ENCODE results near the gene ATXN10. TPM values are rescaled to one million over a fixed set of nuclear protein-coding genes. Genes with fewer than 3 reads are reported as not detected.

Gene ATXN10
- total and polyA plus RNA-seq, 2 of the 13 experiments (the other 11 are each of a cell fraction or from before 2014, with no cell fraction given): 60.1 to 194 TPM

DNA sequence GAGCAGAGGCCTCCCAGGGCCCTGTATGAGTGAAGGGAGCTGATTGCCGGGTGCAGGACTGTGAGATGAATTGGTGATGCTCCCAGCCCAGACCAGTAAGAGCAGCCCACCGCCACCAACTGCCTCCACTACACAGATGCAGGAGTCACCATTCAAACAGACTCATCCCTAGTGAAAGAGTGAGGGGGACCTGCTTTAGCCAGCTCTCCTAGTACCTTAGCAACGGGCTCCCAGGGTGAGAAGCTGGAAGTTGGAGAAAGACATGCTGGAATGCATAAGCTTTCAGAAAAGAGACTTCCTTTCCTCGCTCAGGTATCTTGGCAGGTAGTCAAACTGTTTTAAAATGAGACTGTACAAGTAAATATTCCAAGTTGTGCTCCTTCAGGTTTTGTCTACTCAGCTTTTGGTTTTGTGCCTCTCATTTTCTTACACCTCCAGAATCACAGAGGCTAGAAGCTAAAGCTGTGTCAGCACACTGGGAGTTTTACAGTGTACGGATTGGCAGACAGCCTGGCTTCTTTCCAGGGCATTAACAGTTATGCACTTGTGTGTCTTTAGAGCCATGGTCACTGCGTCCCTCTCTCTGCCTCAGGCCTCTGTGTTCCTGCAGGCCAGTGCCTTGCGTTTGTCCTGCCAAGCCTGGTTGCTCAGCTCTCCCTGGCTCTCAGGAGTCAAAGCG lies 146.2 kb downstream of the ATXN10 start:
- in situ Hi-C loops (cut with HindIII; ENCODE audit: extremely low pct_ligation_motif_present, low pct_unique_long_range_greater_than_20kb): no loop called here
- intact Hi-C loops (cut with micrococcal nuclease; ENCODE audit: unreplicated experiment): no loop called here
- FAIRE-seq (no peak), ATAC-seq (peak; percentile 71), DNase-seq (ENCODE audit: low spot score) (peak; percentile 16)
- CTCF ChIA-PET (ENCODE audit: low intra/inter-chr PET ratio, low total read pairs): no interaction called here
- Histone ChIP-seq H3K4me2 (ENCODE audit: low read depth, low read length) (peak overlapping the region; percentile 45), H3K27me3 (ENCODE audit: control insufficient read depth in 1 of 2, insufficient read depth in 2 of 2, low read length in 2 of 2) (no peaks in the 10 kb centered on the region; a peak in 1 of 5 replicates), H3K4me3 (replicated peaks in 1 of 3; ENCODE audit: insufficient read depth in 1 of 3, low read depth in 2 of 3, low read length in 3 of 3) (no peak overlapping the region), H2AFZ (ENCODE audit: low read length) (no peak overlapping the region), H3K36me3 (replicated peaks in 1 of 2; ENCODE audit: control insufficient read depth in 1 of 2, insufficient read depth in 2 of 2, low read length in 2 of 2) (peaks cover 2 to 27% of the 10 kb centered on the region in 2 experiments), H3K79me2 (ENCODE audit: insufficient read depth, low read length) (no peaks in the 10 kb centered on the region), H3K27ac (ENCODE audit: extremely low read length, insufficient read depth, low read length) (peak overlapping the region; percentile 53), H3K9me3 (ENCODE audit: low read length) (no peaks in the 10 kb centered on the region), H3K9ac (ENCODE audit: insufficient read depth, low read depth, low read length) (no peak overlapping the region), H3K4me1 (ENCODE audit: insufficient read depth, low read length) (peaks cover 25% of the 10 kb centered on the region), H4K20me1 (ENCODE audit: insufficient read depth, low read length) (no peaks in the 10 kb centered on the region)
- WGBS (ENCODE audit: low lambda C conversion rate): 78% methylated on average over 6 of the region's 8 CpGs
- no TSS peak for BruUV-seq (replicated peaks)
- TF ChIP-seq MAFF (IDR thresholded peaks at IDR 0.05; ENCODE audit: low read depth, low read length): peak; percentile 59
- TF ChIP-seq, protein P1, sequence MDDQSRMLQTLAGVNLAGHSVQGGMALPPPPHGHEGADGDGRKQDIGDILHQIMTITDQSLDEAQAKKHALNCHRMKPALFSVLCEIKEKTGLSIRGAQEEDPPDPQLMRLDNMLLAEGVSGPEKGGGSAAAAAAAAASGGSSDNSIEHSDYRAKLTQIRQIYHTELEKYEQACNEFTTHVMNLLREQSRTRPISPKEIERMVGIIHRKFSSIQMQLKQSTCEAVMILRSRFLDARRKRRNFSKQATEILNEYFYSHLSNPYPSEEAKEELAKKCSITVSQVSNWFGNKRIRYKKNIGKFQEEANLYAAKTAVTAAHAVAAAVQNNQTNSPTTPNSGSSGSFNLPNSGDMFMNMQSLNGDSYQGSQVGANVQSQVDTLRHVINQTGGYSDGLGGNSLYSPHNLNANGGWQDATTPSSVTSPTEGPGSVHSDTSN (CRISPR knock-in tag; IDR thresholded peaks at IDR 0.05; ENCODE audit: borderline replicate concordance): no peak
- TF ChIP-seq MAFK (conservative IDR thresholded peaks at IDR 0.05 in 1 of 2, IDR thresholded peaks at IDR 0.05 in 1 of 2; ENCODE audit: low read length in 2 of 2): peak; percentile 57 to 62
- POLR2A ChIA-PET: no interaction called here

DNA sequence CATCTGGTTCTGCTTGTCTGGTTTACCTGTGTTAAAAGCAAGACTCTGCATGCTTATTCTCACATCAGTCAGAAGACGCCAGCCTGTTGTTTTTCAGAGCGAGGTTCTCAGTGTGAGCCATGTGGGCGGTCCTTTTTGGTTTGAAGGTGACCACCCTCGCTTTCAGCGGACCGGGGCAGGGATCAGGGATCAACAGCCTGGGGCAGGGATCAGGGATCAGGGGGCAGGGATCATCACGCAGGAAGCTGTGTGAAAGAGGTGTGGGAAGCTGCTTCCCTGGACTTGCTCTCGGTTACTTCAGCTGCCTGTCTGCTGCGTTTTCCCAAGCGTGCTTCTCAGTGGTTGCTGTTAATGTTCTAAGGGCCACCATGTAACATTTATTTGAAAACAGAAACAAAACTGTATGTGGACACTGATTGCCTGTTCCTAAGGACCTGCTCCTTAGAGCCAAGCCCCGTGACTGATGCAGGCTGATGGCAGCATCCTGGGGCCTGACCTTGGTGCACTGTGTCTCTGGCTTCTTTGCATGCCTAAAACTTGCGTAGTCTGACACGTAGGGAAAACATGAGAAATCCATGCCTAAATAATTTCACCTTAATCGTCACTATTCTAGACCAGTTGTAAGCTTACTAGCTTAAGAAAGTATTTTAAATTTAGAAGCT lies 146.9 kb downstream of the ATXN10 start:
- FAIRE-seq: no peak
- H4K20me1 ChIP-seq (ENCODE audit: insufficient read depth, low read length): no peaks in the 10 kb centered on the region
- WGBS (ENCODE audit: low lambda C conversion rate): 66% methylated on average over 11 of the region's 14 CpGs
- peak overlapping the region; percentile 53 for H3K27ac ChIP-seq (ENCODE audit: extremely low read length, insufficient read depth, low read length)
- no peaks in the 10 kb centered on the region for H3K9me3 ChIP-seq (ENCODE audit: low read length)
- peak; percentile 73 for ATAC-seq
- ChIA-PET CTCF (ENCODE audit: low intra/inter-chr PET ratio, low total read pairs) (no interaction called here), POLR2A (no interaction called here)
- BruUV-seq (replicated peaks): no TSS peak
- no peaks in the 10 kb centered on the region; a peak in 1 of 5 replicates for H3K27me3 ChIP-seq (ENCODE audit: control insufficient read depth in 1 of 2, insufficient read depth in 2 of 2, low read length in 2 of 2)
- no peak overlapping the region for H3K4me3 ChIP-seq (replicated peaks in 1 of 3; ENCODE audit: insufficient read depth in 1 of 3, low read depth in 2 of 3, low read length in 3 of 3)
- DNase-seq (ENCODE audit: low spot score): peak; percentile 7
- intact Hi-C loops (cut with micrococcal nuclease; ENCODE audit: unreplicated experiment) (no loop called here), in situ Hi-C loops (cut with HindIII; ENCODE audit: extremely low pct_ligation_motif_present, low pct_unique_long_range_greater_than_20kb) (no loop called here)
- H3K4me2 ChIP-seq (ENCODE audit: low read depth, low read length): peak overlapping the region; percentile 45
- H3K9ac ChIP-seq (ENCODE audit: insufficient read depth, low read depth, low read length): no peak overlapping the region
- peaks cover 2 to 24% of the 10 kb centered on the region in 2 experiments for H3K36me3 ChIP-seq (replicated peaks in 1 of 2; ENCODE audit: control insufficient read depth in 1 of 2, insufficient read depth in 2 of 2, low read length in 2 of 2)
- peaks cover 25% of the 10 kb centered on the region for H3K4me1 ChIP-seq (ENCODE audit: insufficient read depth, low read length)
- no peaks in the 10 kb centered on the region for H3K79me2 ChIP-seq (ENCODE audit: insufficient read depth, low read length)
- H2AFZ ChIP-seq (ENCODE audit: low read length): no peak overlapping the region
- TF ChIP-seq ZFAT (CRISPR knock-in tag; conservative IDR thresholded peaks at IDR 0.05) (no peak), GABPB1 (CRISPR knock-in tag; IDR thresholded peaks at IDR 0.05) (no peak), NR2C2 (CRISPR knock-in tag; IDR thresholded peaks at IDR 0.05; ENCODE audit: borderline replicate concordance) (peak; percentile 31; the same call in 1 of the 2 replicates), ESRRA (CRISPR knock-in tag; IDR thresholded peaks at IDR 0.05; ENCODE audit: low read depth) (peak; percentile 95), HNF4G (IDR thresholded peaks at IDR 0.05; ENCODE audit: borderline replicate concordance, low read depth, low read length) (peak; percentile 66), HNF4G (CRISPR knock-in tag; IDR thresholded peaks at IDR 0.05; ENCODE audit: borderline replicate concordance, low read depth) (peak; percentile 37; the same call in 1 of the 2 replicates), ETV6 (CRISPR knock-in tag; conservative IDR thresholded peaks at IDR 0.05) (no peak), POLR2AphosphoS5 (IDR thresholded peaks at IDR 0.05; ENCODE audit: low read depth, low read length) (no peak), ZMYM4 (CRISPR knock-in tag; IDR thresholded peaks at IDR 0.05) (peak; percentile 67), ISX (CRISPR knock-in tag; conservative IDR thresholded peaks at IDR 0.05) (no peak)
- TF ChIP-seq, protein P2, sequence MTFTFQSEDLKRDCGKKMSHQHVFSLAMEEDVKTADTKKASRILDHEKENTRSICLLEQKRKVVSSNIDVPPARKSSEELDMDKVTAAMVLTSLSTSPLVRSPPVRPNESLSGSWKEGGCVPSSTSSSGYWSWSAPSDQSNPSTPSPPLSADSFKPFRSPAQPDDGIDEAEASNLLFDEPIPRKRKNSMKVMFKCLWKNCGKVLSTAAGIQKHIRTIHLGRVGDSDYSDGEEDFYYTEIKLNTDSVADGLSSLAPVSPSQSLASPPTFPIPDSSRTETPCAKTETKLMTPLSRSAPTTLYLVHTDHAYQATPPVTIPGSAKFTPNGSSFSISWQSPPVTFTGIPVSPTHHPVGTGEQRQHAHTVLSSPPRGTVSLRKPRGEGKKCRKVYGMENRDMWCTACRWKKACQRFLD (CRISPR knock-in tag; IDR thresholded peaks at IDR 0.05; ENCODE audit: borderline replicate concordance): no peak
- TF ChIP-seq, protein P3, sequence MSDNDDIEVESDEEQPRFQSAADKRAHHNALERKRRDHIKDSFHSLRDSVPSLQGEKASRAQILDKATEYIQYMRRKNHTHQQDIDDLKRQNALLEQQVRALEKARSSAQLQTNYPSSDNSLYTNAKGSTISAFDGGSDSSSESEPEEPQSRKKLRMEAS (IDR thresholded peaks at IDR 0.05): 0 out of 2 replicates have a peak, but pooled peaks have one; percentile 29

Measured in HepG2 (cell line).